HEK293 (cell line): ENCODE results near the gene SPINT2.

Experiments
- CTCF ChIP-seq: fragments of 450-650 bp; formaldehyde crosslinking; IDR thresholded peaks from 2 replicates; pipeline ENCODE4 v1.5.1; 2016; ENCODE audit warnings: missing biosample characterization, missing genetic modification characterization
- INSM2 ChIP-seq: fragments of 450-650 bp; formaldehyde crosslinking; IDR thresholded peaks from 2 replicates; pipeline ENCODE4 v1.5.1; 2016; ENCODE audit warnings: missing biosample characterization, missing genetic modification characterization
- REST ChIP-seq: fragments of 450-650 bp; formaldehyde crosslinking; IDR thresholded peaks from 2 replicates; pipeline ENCODE4 v1.5.1; 2016; ENCODE audit warnings: missing biosample characterization, missing genetic modification characterization
- TRIM28 ChIP-seq: IDR thresholded peaks from 2 replicates; pipeline ENCODE4 v1.6.1; 2011; ENCODE audit warnings: low read length, control low read depth, borderline replicate concordance
- YY1 ChIP-seq: fragments of 450-650 bp; formaldehyde crosslinking; IDR thresholded peaks from 2 replicates; pipeline ENCODE4 v1.5.1; 2018; ENCODE audit warnings: missing biosample characterization, missing genetic modification characterization
- ZBTB1 ChIP-seq: fragments of 450-650 bp; formaldehyde crosslinking; IDR thresholded peaks from 2 replicates; pipeline ENCODE4 v1.5.1; 2016; ENCODE audit warnings: missing biosample characterization, missing genetic modification characterization
- ZNF10 ChIP-seq: fragments of 450-650 bp; formaldehyde crosslinking; IDR thresholded peaks from 2 replicates; pipeline ENCODE4 v1.5.1; 2017; ENCODE audit warnings: missing biosample characterization, missing genetic modification characterization
- ZNF157 ChIP-seq: fragments of 450-650 bp; formaldehyde crosslinking; IDR thresholded peaks from 2 replicates; pipeline ENCODE4 v1.5.1; 2016; ENCODE audit warnings: missing biosample characterization, missing genetic modification characterization
- ZNF2 ChIP-seq: fragments of 450-650 bp; formaldehyde crosslinking; IDR thresholded peaks from 2 replicates; pipeline ENCODE4 v1.5.1; 2016; ENCODE audit warnings: missing biosample characterization, missing genetic modification characterization
- ZNF366 ChIP-seq: fragments of 450-650 bp; formaldehyde crosslinking; conservative IDR thresholded peaks from 2 replicates; pipeline ENCODE4 v1.5.1; 2016; ENCODE audit warnings: missing biosample characterization, missing genetic modification characterization
- ZNF521 ChIP-seq: fragments of 450-650 bp; formaldehyde crosslinking; IDR thresholded peaks from 2 replicates; pipeline ENCODE4 v1.5.1; 2017; ENCODE audit warnings: missing biosample characterization, mild to moderate bottlenecking, missing genetic modification characterization
- ZNF596 ChIP-seq: fragments of 450-650 bp; IDR thresholded peaks from 2 replicates; pipeline ENCODE4 v1.5.0; 2018; ENCODE audit warnings: missing biosample characterization, mild to moderate bottlenecking, missing genetic modification characterization, moderate library complexity
- ZNF785 ChIP-seq: fragments of 450-650 bp; formaldehyde crosslinking; IDR thresholded peaks from 2 replicates; pipeline ENCODE4 v1.5.1; 2016; ENCODE audit warnings: missing biosample characterization, missing genetic modification characterization

GRCh38 chr19:38245826-38246498 lies 18.4 kb upstream of the SPINT2 start:
- TF ChIP-seq ZNF596 (tag by site-specific recombination) (no peak), CTCF (tag by site-specific recombination) (no peak), ZNF785 (tag by site-specific recombination) (no peak), ZNF366 (tag by site-specific recombination) (no peak), ZNF2 (no peak), ZNF521 (tag by site-specific recombination) (no peak), TRIM28 (no peak), INSM2 (tag by site-specific recombination) (no peak), ZNF157 (no peak), ZNF10 (tag by site-specific recombination) (no peak), YY1 (tag by site-specific recombination) (no peak), REST (tag by site-specific recombination) (no peak), ZBTB1 (no peak)
